T-helper 2 cell (primary cell): Measurements from ENCODE around the gene ZNF563.

ENCODE experiments used
- DNase-seq, 5 experiments: peaks; one replicate each; pipeline versions ENCODE4 v3.0.0 to v3.0.0-alpha.2; 2012 to 2022

Gene ZNF563

GRCh38 chr19:12294249-12295158 is 38.9 kb downstream of the ZNF563 start, which contains the start of gene ZNF44:
Gene ZNF44 (minus strand): TSS chr19:12294883. CDS start chr19:12294694, 189 bp downstream.
- peak; percentile 73 to 98 (median 91) for DNase-seq

GRCh38 chr19:12293777-12294248 is 39.6 kb downstream of the ZNF563 start:
- DNase-seq: peak; percentile 17 to 82 (median 45)

GRCh38 chr19:12289790-12290065 is 43.7 kb downstream of the ZNF563 start:
- DNase-seq: no peak

- no peak for DNase-seq
Measured at GRCh38 chr19:12287958-12288500, 45.4 kb downstream of the ZNF563 start.

- DNase-seq: no peak
Measured at GRCh38 chr19:12284631-12285030, 48.8 kb downstream of the ZNF563 start.

- DNase-seq: no peak
Measured at GRCh38 chr19:12284226-12284625, 49.2 kb downstream of the ZNF563 start.

GRCh38 chr19:12278713-12279112 is 54.7 kb downstream of the ZNF563 start:
- DNase-seq: no peak

GRCh38 chr19:12272980-12273901 is 60.2 kb downstream of the ZNF563 start:
- DNase-seq: no peak

GRCh38 chr19:12272386-12272785 is 61.0 kb downstream of the ZNF563 start:
- no peak for DNase-seq

GRCh38 chr19:12270854-12271253 is 62.6 kb downstream of the ZNF563 start:
- DNase-seq: no peak
